ENCODE measurements around the gene TTYH3. TPM values are rescaled to one million over a fixed set of nuclear protein-coding genes. Genes with fewer than 3 reads are reported as not detected.
"Not testable (repeated sequence)": the region's sequence is repeated elsewhere in the genome, so short reads cannot be mapped to it uniquely, and the experiment has no call there.

Gene TTYH3
- total RNA-seq, 2 donors from 2014 or later: 7.0 to 11.1 TPM

DNA sequence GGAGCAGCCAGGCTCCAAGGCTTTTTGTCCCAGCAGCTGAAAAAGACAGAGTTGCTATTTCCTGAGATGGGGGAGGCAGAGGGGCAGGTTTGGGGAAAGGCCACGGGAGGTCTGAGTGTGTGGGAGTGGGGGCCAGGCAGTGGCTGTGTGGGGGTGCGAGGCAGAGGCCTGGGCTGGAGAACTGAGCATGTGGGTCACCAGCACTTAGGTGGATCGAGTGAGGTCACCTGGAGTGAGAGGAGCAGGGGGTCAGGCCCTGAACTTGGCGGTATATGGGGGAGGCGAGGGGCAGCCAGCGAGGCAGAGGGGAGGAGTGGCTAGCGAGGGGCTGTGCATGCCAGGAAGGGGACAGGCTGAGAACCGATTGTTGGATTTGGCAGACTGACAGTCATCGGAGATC is 44.7 kb upstream of the TTYH3 start:
- Histone ChIP-seq H3K27ac (no peak overlapping the region), H3K36me3 (peaks cover 20% of the 10 kb centered on the region), H3K27me3 (no peaks in the 10 kb centered on the region), H3K4me1 (no peaks in the 10 kb centered on the region), H3K9me3 (no peaks in the 10 kb centered on the region), H3K4me3 (no peak overlapping the region)
- no peak for DNase-seq (ENCODE audit: low spot score)
- TF ChIP-seq, protein P1, sequence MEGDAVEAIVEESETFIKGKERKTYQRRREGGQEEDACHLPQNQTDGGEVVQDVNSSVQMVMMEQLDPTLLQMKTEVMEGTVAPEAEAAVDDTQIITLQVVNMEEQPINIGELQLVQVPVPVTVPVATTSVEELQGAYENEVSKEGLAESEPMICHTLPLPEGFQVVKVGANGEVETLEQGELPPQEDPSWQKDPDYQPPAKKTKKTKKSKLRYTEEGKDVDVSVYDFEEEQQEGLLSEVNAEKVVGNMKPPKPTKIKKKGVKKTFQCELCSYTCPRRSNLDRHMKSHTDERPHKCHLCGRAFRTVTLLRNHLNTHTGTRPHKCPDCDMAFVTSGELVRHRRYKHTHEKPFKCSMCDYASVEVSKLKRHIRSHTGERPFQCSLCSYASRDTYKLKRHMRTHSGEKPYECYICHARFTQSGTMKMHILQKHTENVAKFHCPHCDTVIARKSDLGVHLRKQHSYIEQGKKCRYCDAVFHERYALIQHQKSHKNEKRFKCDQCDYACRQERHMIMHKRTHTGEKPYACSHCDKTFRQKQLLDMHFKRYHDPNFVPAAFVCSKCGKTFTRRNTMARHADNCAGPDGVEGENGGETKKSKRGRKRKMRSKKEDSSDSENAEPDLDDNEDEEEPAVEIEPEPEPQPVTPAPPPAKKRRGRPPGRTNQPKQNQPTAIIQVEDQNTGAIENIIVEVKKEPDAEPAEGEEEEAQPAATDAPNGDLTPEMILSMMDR (IDR thresholded peaks at IDR 0.05): no peak

DNA sequence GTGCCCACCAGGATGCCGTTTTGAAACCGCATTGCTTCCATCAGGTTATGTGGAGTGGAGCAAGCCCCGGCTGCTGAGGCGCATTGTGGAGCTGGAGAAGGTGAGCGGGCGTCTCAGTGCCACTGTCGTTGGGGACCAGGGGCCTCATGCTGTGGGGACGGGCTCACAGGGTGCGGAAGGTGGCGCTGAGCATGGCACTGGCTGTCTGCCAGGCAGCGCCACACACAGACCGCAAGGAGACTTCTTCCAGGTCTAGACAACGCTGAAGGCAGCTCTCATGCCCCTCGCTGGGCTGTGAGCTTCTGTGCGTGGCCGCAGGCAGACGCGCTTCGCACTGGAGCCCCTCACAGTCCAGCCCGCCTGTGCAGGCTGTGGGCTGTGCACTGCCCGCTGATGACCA is 44.0 kb upstream of the TTYH3 start:
- no peak overlapping the region for H3K4me3 ChIP-seq
- H3K27me3 ChIP-seq: no peaks in the 10 kb centered on the region
- H3K9me3 ChIP-seq: no peaks in the 10 kb centered on the region
- H3K27ac ChIP-seq: no peak overlapping the region
- no peak for DNase-seq (ENCODE audit: low spot score)
- peaks cover 26% of the 10 kb centered on the region for H3K36me3 ChIP-seq
- H3K4me1 ChIP-seq: no peaks in the 10 kb centered on the region
- TF ChIP-seq, protein P1 (IDR thresholded peaks at IDR 0.05): no peak

DNA sequence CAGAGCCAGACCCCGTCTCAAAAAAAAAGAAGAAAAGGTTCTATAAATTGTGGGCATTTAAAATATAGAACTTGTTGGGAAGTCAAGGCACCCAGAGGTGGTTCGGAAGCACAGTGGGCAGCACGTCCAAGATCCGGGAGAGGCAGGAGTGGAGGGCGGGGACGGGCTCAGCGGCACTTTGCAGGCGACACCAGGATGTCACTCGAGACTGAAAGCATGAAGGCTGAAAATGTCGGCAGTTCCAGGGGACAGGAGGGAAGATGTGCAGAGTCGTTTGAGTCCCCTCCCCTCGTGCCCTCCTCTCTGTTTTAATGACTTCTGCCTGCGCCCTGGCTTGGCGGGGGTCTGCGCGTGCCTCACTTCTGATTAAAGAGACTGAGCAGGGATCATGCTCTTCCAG is 42.4 kb upstream of the TTYH3 start:
- H3K36me3 ChIP-seq: peaks cover 31% of the 10 kb centered on the region
- no peak overlapping the region for H3K27ac ChIP-seq
- no peaks in the 10 kb centered on the region for H3K9me3 ChIP-seq
- TF ChIP-seq, protein P1 (IDR thresholded peaks at IDR 0.05): no peak
- H3K27me3 ChIP-seq: no peaks in the 10 kb centered on the region
- no peak overlapping the region for H3K4me3 ChIP-seq
- H3K4me1 ChIP-seq: no peaks in the 10 kb centered on the region
- no peak for DNase-seq (ENCODE audit: low spot score)

DNA sequence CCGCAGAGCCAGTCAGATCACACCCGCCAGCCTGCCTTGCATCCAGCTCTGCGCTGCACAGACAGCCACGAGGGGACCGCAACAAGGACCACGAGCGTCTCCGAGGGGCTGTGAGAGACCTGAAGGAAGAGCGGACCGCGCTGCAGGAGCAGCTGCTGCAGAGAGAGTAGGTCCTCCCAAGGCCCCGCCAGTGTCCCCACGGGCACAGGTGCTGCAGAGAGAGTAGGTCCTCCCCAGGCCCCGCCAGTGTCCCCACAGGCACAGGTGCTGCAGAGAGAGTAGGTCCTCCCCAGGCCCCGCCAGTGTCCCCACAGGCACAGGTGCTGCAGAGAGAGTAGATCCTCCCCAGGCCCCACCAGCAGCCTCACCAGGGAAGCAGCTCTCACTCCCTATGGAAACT is 41.8 kb upstream of the TTYH3 start:
- DNase-seq (ENCODE audit: low spot score); H3K9me3 ChIP-seq; H3K4me1 ChIP-seq; H3K27ac ChIP-seq; H3K4me3 ChIP-seq; H3K27me3 ChIP-seq: not testable (repeated sequence)
- peaks cover 31% of the 10 kb centered on the region for H3K36me3 ChIP-seq

DNA sequence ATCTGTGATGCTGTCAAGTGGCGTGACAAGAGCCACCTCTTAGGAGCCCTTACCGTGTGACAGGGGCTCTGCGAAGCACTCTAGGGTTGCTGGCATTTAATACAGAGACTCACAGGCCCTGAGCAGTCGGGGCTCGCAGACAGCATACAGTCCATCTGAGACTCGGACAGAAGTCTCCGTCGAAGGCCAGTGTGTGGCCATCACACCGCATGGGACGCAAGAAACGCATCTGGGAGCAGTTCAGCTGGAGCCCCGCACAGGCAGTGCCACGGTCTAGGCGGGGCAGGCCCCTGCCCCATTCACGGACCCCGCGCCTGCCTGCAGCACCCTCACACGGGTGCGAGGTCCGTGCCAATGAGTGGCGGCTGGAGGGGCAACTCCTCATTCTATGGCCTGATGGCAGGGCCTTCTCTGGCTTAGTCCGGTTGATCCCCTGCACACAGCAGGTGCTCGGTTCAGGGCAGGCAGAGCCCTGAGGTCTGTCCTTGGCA is 39.4 kb upstream of the TTYH3 start:
- TF ChIP-seq, protein P1 (IDR thresholded peaks at IDR 0.05): no peak
- no peaks in the 10 kb centered on the region for H3K9me3 ChIP-seq
- no peaks in the 10 kb centered on the region for H3K27me3 ChIP-seq
- DNase-seq (ENCODE audit: low spot score): no peak
- no peaks in the 10 kb centered on the region for H3K4me1 ChIP-seq
- no peak overlapping the region for H3K4me3 ChIP-seq
- no peak overlapping the region for H3K27ac ChIP-seq
- peaks cover 31% of the 10 kb centered on the region for H3K36me3 ChIP-seq

DNA sequence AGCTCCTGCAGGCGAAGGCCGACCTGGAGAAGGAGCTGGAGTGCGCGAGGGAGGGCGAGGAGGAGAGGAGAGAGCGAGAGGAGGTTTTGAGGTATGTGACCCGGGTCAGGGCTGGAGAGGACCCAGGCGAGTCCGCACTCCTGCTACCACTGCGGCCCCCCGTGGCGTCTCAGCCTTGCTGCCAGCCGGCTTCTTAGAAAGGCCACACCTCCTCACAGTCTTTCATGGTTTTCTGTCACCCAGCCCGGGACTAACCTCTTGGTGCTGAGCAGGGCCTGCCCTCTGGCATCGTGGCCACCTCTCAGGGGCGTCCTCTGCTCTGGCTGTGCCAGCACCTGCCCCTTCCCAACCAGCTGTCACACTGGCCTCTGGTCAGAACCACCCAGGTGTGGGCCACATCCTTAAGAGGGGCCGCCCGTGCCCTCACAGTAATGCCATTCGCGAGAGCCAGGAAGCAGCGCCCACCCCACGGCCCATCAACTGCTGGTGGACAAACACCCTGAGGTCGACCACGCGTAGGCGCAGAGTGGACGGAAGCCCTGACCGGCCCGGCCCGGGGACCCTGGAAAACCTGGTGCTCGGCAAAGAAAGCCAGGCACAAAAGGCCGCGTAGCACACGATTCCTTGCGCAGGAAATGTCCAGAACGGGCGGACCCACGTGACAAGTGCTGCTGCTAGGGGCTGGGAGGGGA is 38.6 kb upstream of the TTYH3 start:
- no peaks in the 10 kb centered on the region for H3K4me1 ChIP-seq
- H3K27ac ChIP-seq: no peak overlapping the region
- TF ChIP-seq, protein P1 (IDR thresholded peaks at IDR 0.05): no peak
- no peaks in the 10 kb centered on the region for H3K9me3 ChIP-seq
- DNase-seq (ENCODE audit: low spot score): no peak
- H3K27me3 ChIP-seq: no peaks in the 10 kb centered on the region
- H3K36me3 ChIP-seq: peaks cover 34% of the 10 kb centered on the region
- H3K4me3 ChIP-seq: no peak overlapping the region
